K562 (cell line): ENCODE results near the gene WFIKKN1. TPM values are rescaled to one million over a fixed set of nuclear protein-coding genes. Genes with fewer than 3 reads are reported as not detected.

Experiments
- ATAC-seq: fragments of 200-7000 bp; cut with Tn5 transposase; 3 replicates; pipeline ENCODE4 v1.9.1; 2020; ENCODE audit warnings: moderate library complexity
- BruUV-seq: library from RNA; stranded (reverse); fragments of 400-500 nt; replicated peaks from 2 replicates; lab custom pipeline; 2021; lab: Mats Ljungman, UMichigan
- CTCF ChIA-PET: fragments of 300-600 bp; formaldehyde crosslinking; extraction: SDS; loops from one replicate; lab custom pipeline; 2021; ENCODE audit warnings: low intra/inter-chr PET ratio; lab: Yijun Ruan, JAX
- POLR2A ChIA-PET: fragments of 300-600, 350-650 bp; sonication (Branson Sonifier 250); formaldehyde crosslinking; extraction: SDS; loops from one replicate; lab custom pipeline; 2021; ENCODE audit warnings: antibody characterized with exemption, inconsistent platforms; lab: Yijun Ruan, JAX
- DNase-seq, 4 experiments: peaks; one replicate each; pipeline versions ENCODE4 v3.0.0 to v3.0.0-alpha.2; 2011 to 2018; ENCODE audit warnings: low spot score in 3 of 4, mixed read lengths in 3 of 4; ENCODE audit errors: extremely low read depth in 1 of 4
- FAIRE-seq: peaks from 2 replicates; lab custom pipeline; 2011; peaks lifted over from hg19 to GRCh38; lab: Jason Lieb, UNC
- H2AFZ ChIP-seq: 2 replicates; pipeline ENCODE4 v1.6.0; 2011; ENCODE audit warnings: low read depth, low read length, control low read depth, inconsistent platforms
- H3K27ac ChIP-seq: fragments of 200-600 bp; 3 replicates; pipeline ENCODE4 v1.8.0; 2011; ENCODE audit warnings: low read depth, mild to moderate bottlenecking, control low read depth, inconsistent platforms, low read length, moderate library complexity, mixed read lengths; ENCODE audit errors: extremely low read depth
- H3K27me3 ChIP-seq, 2 experiments: fragments of 300-600 bp in 1 of 2; 2 replicates in 1 of 2; 3 replicates in 1 of 2; pipeline versions ENCODE4 v1.6.0 to v1.8.0; 2011; ENCODE audit warnings: inconsistent platforms in 2 of 2, low read length in 2 of 2, mild to moderate bottlenecking in 1 of 2, mixed read lengths in 1 of 2, moderate library complexity in 1 of 2; ENCODE audit not compliant: control insufficient read depth in 2 of 2, insufficient read depth in 2 of 2
- H3K36me3 ChIP-seq: fragments of 300-600 bp; 3 replicates; pipeline ENCODE4 v1.8.0; 2011; ENCODE audit warnings: mild to moderate bottlenecking, low read length, inconsistent platforms; ENCODE audit not compliant: control insufficient read depth, insufficient read depth
- H3K4me1 ChIP-seq, 2 experiments: fragments of 200-600 bp in 1 of 2; replicated peaks in 1 of 2; 2 replicates in 1 of 2; 3 replicates in 1 of 2; pipeline versions ENCODE4 v1.5.1 to v1.8.0; 2011; ENCODE audit warnings: inconsistent platforms in 2 of 2, low read length in 2 of 2, mild to moderate bottlenecking in 1 of 2, mixed read lengths in 1 of 2, moderate library complexity in 1 of 2; ENCODE audit not compliant: control insufficient read depth in 2 of 2, insufficient read depth in 2 of 2
- H3K4me2 ChIP-seq: 2 replicates; pipeline ENCODE4 v1.6.1; 2011; ENCODE audit warnings: low read length, control low read depth, inconsistent platforms, mixed read lengths; ENCODE audit not compliant: insufficient read depth
- H3K4me3 ChIP-seq: fragments of 200-600 bp; sonication (generic), shearing (Covaris generic); 2 replicates; pipeline ENCODE4 v1.5.1; 2016; ENCODE audit warnings: control low read depth, inconsistent platforms
- H3K79me2 ChIP-seq: fragments of 200-600 bp; 3 replicates; pipeline ENCODE4 v1.8.0; 2011; ENCODE audit warnings: low read length, inconsistent platforms; ENCODE audit not compliant: control insufficient read depth, insufficient read depth
- H3K9ac ChIP-seq, 2 experiments: 2 replicates each; pipeline versions ENCODE4 v1.6.0 to v1.6.1; 2011; ENCODE audit warnings: low read depth in 2 of 2, low read length in 2 of 2, control low read depth in 1 of 2, inconsistent platforms in 1 of 2, mild to moderate bottlenecking in 1 of 2, mixed read lengths in 1 of 2; ENCODE audit not compliant: insufficient read depth in 1 of 2
- H3K9me1 ChIP-seq: one replicate; pipeline ENCODE4 v1.6.0; 2011; ENCODE audit warnings: inconsistent platforms, mild to moderate bottlenecking, low read length, moderate library complexity; ENCODE audit not compliant: control insufficient read depth, insufficient read depth
- H3K9me3 ChIP-seq: replicated peaks from 2 replicates; pipeline ENCODE4 v1.5.1; 2011; ENCODE audit warnings: low read depth, low read length, inconsistent platforms; ENCODE audit not compliant: control insufficient read depth, insufficient read depth
- H4K20me1 ChIP-seq: replicated peaks from 2 replicates; pipeline ENCODE4 v1.6.1; 2011; ENCODE audit warnings: low read length, inconsistent platforms, mixed read lengths; ENCODE audit not compliant: control insufficient read depth, insufficient read depth
- FUS ChIP-seq: fragments of 200-400 bp; formaldehyde crosslinking; optimal IDR thresholded peaks from 2 replicates; pipeline ENCODE3; 2017; ENCODE audit warnings: low read depth, low read length
- MEF2D ChIP-seq: conservative IDR thresholded peaks from 2 replicates; pipeline ENCODE4 v1.6.1; 2016; ENCODE audit warnings: low read depth, missing genetic modification characterization, missing compliant biosample characterization
- POLR2G ChIP-seq: fragments of 200-400 bp; formaldehyde crosslinking; IDR thresholded peaks from 2 replicates; pipeline ENCODE4 v1.6.1; 2017; ENCODE audit warnings: low read depth, mild to moderate bottlenecking, antibody characterized with exemption, low read length, moderate library complexity
- RBM17 ChIP-seq: fragments of 200-400 bp; formaldehyde crosslinking; IDR thresholded peaks from 2 replicates; pipeline ENCODE4 v1.6.1; 2017; ENCODE audit warnings: low read depth, mild to moderate bottlenecking, low read length, borderline replicate concordance
- ZBTB17 ChIP-seq: fragments of 450-650 bp; formaldehyde crosslinking; IDR thresholded peaks from 2 replicates; pipeline ENCODE4 v1.4.0; 2020; ENCODE audit warnings: mild to moderate bottlenecking
- ZNF133 ChIP-seq: fragments of 250-450 bp; sonication (Bioruptor Pico); IDR thresholded peaks from 2 replicates; pipeline ENCODE4 v1.4.0; 2020; ENCODE audit warnings: mild to moderate bottlenecking
- ZNF407 ChIP-seq: fragments of 450-650 bp; IDR thresholded peaks from 2 replicates; pipeline ENCODE4 v1.6.1; 2016; ENCODE audit warnings: low read depth
- ZNF592 ChIP-seq: fragments of 450-650 bp; IDR thresholded peaks from 2 replicates; pipeline ENCODE4 v1.6.1; 2017; ENCODE audit warnings: antibody characterized with exemption, mild to moderate bottlenecking
- ZNF695 ChIP-seq: fragments of 450-650 bp; formaldehyde crosslinking; IDR thresholded peaks from 2 replicates; pipeline ENCODE4 v1.4.0; 2020; ENCODE audit warnings: mild to moderate bottlenecking, moderate library complexity
- WGBS: fragments of 100-300 bp; shearing (Covaris generic); methylation state at CpG from one replicate; pipeline ENCODE4 v1.1.6; 2016; ENCODE audit warnings: low coverage, mixed read lengths; ENCODE audit not compliant: insufficient coverage; ENCODE audit errors: missing lambda C conversion rate; 5-methylcytosine and 5-hydroxymethylcytosine counted together
- in situ Hi-C: fragments of 300-500 bp; cut with MboI; formaldehyde crosslinking; loops from 4 replicates; pipeline ENCODE4 v1.15.0; 2018; ENCODE audit warnings: inconsistent platforms, mixed read lengths
- intact Hi-C: fragments of 100-400 bp; cut with micrococcal nuclease; formaldehyde crosslinking; loops from 2 replicates; pipeline ENCODE4 v1.14.2; 2022
- polyA plus RNA-seq, 8 experiments: library from polyadenylated mRNA; depleted of rRNA in 4 of 8; stranded (reverse) in 5 of 8; unstranded in 3 of 8; fragments of >200 nt; fragmentation: Nextera tagmentation in 2 of 8; fragmentation: Illumina TruSeq in 1 of 8; extraction: Ambion mirVana in 2 of 8; extraction: Trizol in 1 of 8; gene quantifications; 2 replicates each; pipeline versions ENCODE4 v1.2.1 to v1.2.3, GENCODE V29; 2011 to 2014; ENCODE audit warnings: inconsistent platforms in 1 of 8, missing spikeins in 1 of 8
- total RNA-seq, 7 experiments: library from RNA; depleted of rRNA in 6 of 7; stranded (reverse); fragments of >200 nt in 6 of 7; fragmentation: Illumina TruSeq in 2 of 7; extraction: Trizol in 2 of 7; gene quantifications; 2 replicates each; pipeline versions ENCODE4 v1.2.1 to v1.2.3, GENCODE V29; 2011 to 2021; ENCODE audit warnings: low replicate concordance in 1 of 7

WFIKKN1 gene
- total and polyA plus RNA-seq, 9 of the 15 experiments (the other 6 are each of a cell fraction or from before 2014, with no cell fraction given): 0.14 to 1.1 (median 0.50) TPM; not detected in 4

GRCh38 chr16:622920-623280, 7.9 kb upstream of the WFIKKN1 start:
- H3K27me3 ChIP-seq: no peaks in the 10 kb centered on the region
- peak overlapping the region; percentile 71 for H3K27ac ChIP-seq
- peak; percentile 19 for FAIRE-seq
- peak overlapping the region; percentile 67 to 93 for H3K9ac ChIP-seq
- peak overlapping the region; percentile 24; the same call in 1 of the 2 replicates for H3K4me3 ChIP-seq
- no TSS peak for BruUV-seq
- H4K20me1 ChIP-seq: no peaks in the 10 kb centered on the region
- peaks cover 17% of the 10 kb centered on the region; the same call in 2 of the 3 replicates for H3K79me2 ChIP-seq
- H3K9me1 ChIP-seq: no peaks in the 10 kb centered on the region
- WGBS: 18% methylated on average over 14 of the region's 17 CpGs
- no peaks in the 10 kb centered on the region for H3K9me3 ChIP-seq
- H2AFZ ChIP-seq: peak overlapping the region; percentile 35
- peak; percentile 69 to 79 (median 72) for DNase-seq
- in situ Hi-C loops: no loop called here
- peaks cover 10% of the 10 kb centered on the region; the same call in 2 of the 3 replicates for H3K36me3 ChIP-seq
- ChIA-PET CTCF (no interaction called here), POLR2A (interaction anchor here (1.2 to 1.3 kb wide), 4 partner anchors 13 to 92 kb away, joined by 3 to 9 read pairs (median 4); partner anchors contain the start of genes METTL26 and WDR24)
- H3K4me2 ChIP-seq: peak overlapping the region; percentile 73
- peak; percentile 79 for ATAC-seq
- intact Hi-C loops: loop anchor here (2.0 kb wide), 1 partner anchor 14 kb away; the partner anchor contains the start of gene METTL26
- H3K4me1 ChIP-seq: peaks cover 23 to 79% of the 10 kb centered on the region in 2 experiments
- TF ChIP-seq ZNF407: no peak
- peak; percentile 3; the same call in 1 of the 2 replicates for TF ChIP-seq POLR2G
- TF ChIP-seq MEF2D (tag): no peak
- TF ChIP-seq FUS: no peak
- TF ChIP-seq RBM17: no peak
- TF ChIP-seq ZNF695 (CRISPR knock-in tag): no peak
- TF ChIP-seq ZNF592: peak; percentile 24; the same call in 1 of the 2 replicates
- no peak for TF ChIP-seq ZNF133 (CRISPR knock-in tag)
- TF ChIP-seq ZBTB17: no peak
